ENCODE data around the gene SWI5. TPM values are rescaled to one million over a fixed set of nuclear protein-coding genes. Genes with fewer than 3 reads are reported as not detected.
A peak's percentile ranks its signal among the peaks of the same experiment; 100 is the strongest.
"Not testable (repeated sequence)": the region's sequence is repeated elsewhere in the genome, so short reads cannot be mapped to it uniquely, and the experiment has no call there.

Gene SWI5
- total RNA-seq (100 to 1,000 TPM in 1 of 2 donors, 10 to 100 TPM in 1; 69.3 to 131 TPM), polyA plus RNA-seq (ENCODE audit: insufficient read depth, low read depth, low replicate concordance) (164 TPM)
- long read RNA-seq, donor 1, transcript SWI5-203 (5 exons, 763 nt), result major isoform, 20 of 24 reads
- long read RNA-seq, donor 1, partial matches to known transcripts, result 0 of 24 reads
- long read RNA-seq, donor 1, other reads (novel, unspliced or antisense), result 0 of 24 reads
- long read RNA-seq, donor 2, transcript SWI5-203 (5 exons, 763 nt), result major isoform, 7 of 8 reads
- long read RNA-seq, donor 2, partial matches to known transcripts, result 0 of 8 reads
- long read RNA-seq, donor 2, other reads (novel, unspliced or antisense), result 0 of 8 reads

DNA sequence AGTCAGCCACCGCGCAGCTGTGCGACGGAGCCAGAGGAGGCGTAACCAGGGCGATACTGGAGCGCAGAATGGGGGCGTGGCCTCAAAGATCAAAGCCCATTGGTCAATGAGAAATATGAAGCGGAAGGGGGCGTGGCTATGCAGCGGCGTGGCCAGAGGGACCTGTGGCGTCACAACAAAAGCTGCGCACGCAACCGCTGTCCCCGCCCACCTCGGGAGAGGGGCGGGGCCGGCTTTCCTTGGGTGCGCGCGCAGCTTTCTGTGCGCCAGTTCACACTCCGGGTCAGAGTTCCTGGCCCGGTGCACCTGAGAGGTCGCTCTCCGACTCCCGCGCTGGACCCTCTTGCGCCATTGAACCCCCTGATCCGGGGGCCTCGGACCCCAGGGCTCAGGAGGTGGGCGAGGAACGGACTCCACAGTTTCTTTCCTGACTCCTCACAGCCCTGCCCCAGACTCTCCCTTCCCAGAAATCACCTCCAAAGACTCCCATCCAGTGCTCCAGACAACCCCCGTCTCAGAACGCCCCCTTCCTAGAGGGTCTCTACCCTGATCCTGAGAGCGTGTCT lies at the start of gene SWI5:
SWI5 (plus strand) TSS at position 269 of the 566 bp plus-strand sequence.
- H3K9me3 ChIP-seq, result no peaks in the 10 kb centered on the region
- intact Hi-C loops (cut with DNase I; ENCODE audit: low total_unique reads), result no loop called here
- peaks cover 7% of the 10 kb centered on the region for H3K4me1 ChIP-seq
- peak within 1 kb of the TSS; percentile 76 to 89 for H3K4me3 ChIP-seq
- 0 to 1% methylated on average over 30 to 38 of the region's 38 CpGs for WGBS, 2 donors
- DNase-seq, result peak; percentile 100
- H3K27me3 ChIP-seq, result no peaks in the 10 kb centered on the region
- TF ChIP-seq POLR2A (IDR thresholded peaks at IDR 0.05), result peak; percentile 90
- TF ChIP-seq, protein P1, sequence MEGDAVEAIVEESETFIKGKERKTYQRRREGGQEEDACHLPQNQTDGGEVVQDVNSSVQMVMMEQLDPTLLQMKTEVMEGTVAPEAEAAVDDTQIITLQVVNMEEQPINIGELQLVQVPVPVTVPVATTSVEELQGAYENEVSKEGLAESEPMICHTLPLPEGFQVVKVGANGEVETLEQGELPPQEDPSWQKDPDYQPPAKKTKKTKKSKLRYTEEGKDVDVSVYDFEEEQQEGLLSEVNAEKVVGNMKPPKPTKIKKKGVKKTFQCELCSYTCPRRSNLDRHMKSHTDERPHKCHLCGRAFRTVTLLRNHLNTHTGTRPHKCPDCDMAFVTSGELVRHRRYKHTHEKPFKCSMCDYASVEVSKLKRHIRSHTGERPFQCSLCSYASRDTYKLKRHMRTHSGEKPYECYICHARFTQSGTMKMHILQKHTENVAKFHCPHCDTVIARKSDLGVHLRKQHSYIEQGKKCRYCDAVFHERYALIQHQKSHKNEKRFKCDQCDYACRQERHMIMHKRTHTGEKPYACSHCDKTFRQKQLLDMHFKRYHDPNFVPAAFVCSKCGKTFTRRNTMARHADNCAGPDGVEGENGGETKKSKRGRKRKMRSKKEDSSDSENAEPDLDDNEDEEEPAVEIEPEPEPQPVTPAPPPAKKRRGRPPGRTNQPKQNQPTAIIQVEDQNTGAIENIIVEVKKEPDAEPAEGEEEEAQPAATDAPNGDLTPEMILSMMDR (IDR thresholded peaks at IDR 0.05), result no peak
- H3K36me3 ChIP-seq (ENCODE audit: low read depth, missing control alignments), result no peaks in the 10 kb centered on the region
- peak within 1 kb of the TSS; percentile 83 to 88 for H3K27ac ChIP-seq

GRCh38 chr9:128226412-128226801 lies 49.7 kb upstream of the SWI5 start:
- H3K9me3 ChIP-seq, result no peaks in the 10 kb centered on the region
- no peaks in the 10 kb centered on the region for H3K4me1 ChIP-seq
- 87 to 91% methylated on average over 5 of the region's 5 CpGs for WGBS, 2 donors
- H3K4me3 ChIP-seq, result no peak overlapping the region
- no peaks in the 10 kb centered on the region for H3K27me3 ChIP-seq
- no peaks in the 10 kb centered on the region for H3K36me3 ChIP-seq (ENCODE audit: low read depth, missing control alignments)
- intact Hi-C loops (cut with DNase I; ENCODE audit: low total_unique reads), result no loop called here
- DNase-seq, result no peak
- no peak overlapping the region for H3K27ac ChIP-seq
- TF ChIP-seq POLR2A (IDR thresholded peaks at IDR 0.05), result no peak

DNA sequence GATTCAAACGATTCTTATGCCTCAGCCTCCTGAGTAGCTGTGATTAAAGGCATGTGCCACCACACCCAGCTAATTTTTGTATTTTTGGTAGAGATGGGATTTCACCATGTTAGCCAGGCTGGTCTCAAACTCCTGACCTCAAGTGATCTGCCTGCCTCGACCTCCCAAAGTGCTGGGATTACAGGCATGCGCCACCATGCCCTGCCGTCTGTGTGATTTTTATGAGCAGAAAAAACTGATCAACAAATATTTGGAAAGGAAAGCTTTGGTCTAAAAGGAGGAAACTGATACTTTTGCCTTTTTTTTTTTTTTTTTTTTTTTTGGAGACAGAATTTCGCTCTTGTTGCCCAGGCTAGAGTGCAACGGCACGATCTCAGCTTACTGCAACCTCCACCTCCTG lies 45.2 kb upstream of the SWI5 start:
- H3K27me3 ChIP-seq; intact Hi-C loops (cut with DNase I; ENCODE audit: low total_unique reads); H3K4me3 ChIP-seq; H3K4me1 ChIP-seq; H3K27ac ChIP-seq; H3K9me3 ChIP-seq; H3K36me3 ChIP-seq (ENCODE audit: low read depth, missing control alignments); DNase-seq: not testable (repeated sequence)
- 80 to 82% methylated on average over 7 of the region's 7 CpGs for WGBS, 2 donors

- 64 to 71% methylated on average over 14 to 16 of the region's 16 CpGs for WGBS, 2 donors
- H3K27ac ChIP-seq, result no peak overlapping the region
- H3K4me3 ChIP-seq, result no peak overlapping the region
- H3K36me3 ChIP-seq (ENCODE audit: low read depth, missing control alignments), result no peaks in the 10 kb centered on the region
- no peak for DNase-seq
- TF ChIP-seq POLR2A (IDR thresholded peaks at IDR 0.05), result no peak
- TF ChIP-seq, protein P1 (IDR thresholded peaks at IDR 0.05), result no peak
- no peaks in the 10 kb centered on the region for H3K4me1 ChIP-seq
- no peaks in the 10 kb centered on the region for H3K9me3 ChIP-seq
- intact Hi-C loops (cut with DNase I; ENCODE audit: low total_unique reads), result no loop called here
- no peaks in the 10 kb centered on the region for H3K27me3 ChIP-seq
These were observed 44.2 kb upstream of the SWI5 start for GRCh38 chr9:128231638-128232527.

- H3K4me1 ChIP-seq, result no peaks in the 10 kb centered on the region
- TF ChIP-seq, protein P1 (IDR thresholded peaks at IDR 0.05), result no peak
- no peak for TF ChIP-seq POLR2A (IDR thresholded peaks at IDR 0.05)
- intact Hi-C loops (cut with DNase I; ENCODE audit: low total_unique reads), result no loop called here
- H3K9me3 ChIP-seq, result no peaks in the 10 kb centered on the region
- no peak overlapping the region for H3K4me3 ChIP-seq
- DNase-seq, result no peak
- H3K27ac ChIP-seq, result no peak overlapping the region
- WGBS, 2 donors, result 85 to 95% methylated on average over 15 to 22 of the region's 22 CpGs
- no peaks in the 10 kb centered on the region for H3K36me3 ChIP-seq (ENCODE audit: low read depth, missing control alignments)
- no peaks in the 10 kb centered on the region for H3K27me3 ChIP-seq
These were observed 43.3 kb upstream of the SWI5 start for GRCh38 chr9:128232528-128233428.
